DOHH2 (cell line): ENCODE measurements around the gene MYCBPAP.

Source experiments
- H3F3A ChIP-seq: fragments of 200-600 bp; sonication (generic), shearing (Covaris generic); 2 replicates; pipeline ENCODE4 v1.6.0; 2016; ENCODE audit warnings: antibody characterized with exemption, mild to moderate bottlenecking; ENCODE audit not compliant: control insufficient read depth, insufficient read depth
- H3K27ac ChIP-seq: fragments of 200-600 bp; sonication (generic); 2 replicates; pipeline ENCODE4 v1.5.1; 2014; ENCODE audit warnings: low read depth, mild to moderate bottlenecking, low read length, moderate library complexity
- H3K27me3 ChIP-seq: fragments of 200-600 bp; sonication (generic); 2 replicates; pipeline ENCODE4 v1.6.1; 2014; ENCODE audit warnings: mild to moderate bottlenecking, low read length, mixed read lengths; ENCODE audit not compliant: control insufficient read depth
- H3K36me3 ChIP-seq: fragments of 200-600 bp; sonication (generic); 2 replicates; pipeline ENCODE4 v1.6.1; 2014; ENCODE audit warnings: mild to moderate bottlenecking, low read length, moderate library complexity, mixed read lengths; ENCODE audit not compliant: control insufficient read depth
- H3K4me1 ChIP-seq: fragments of 200-600 bp; sonication (generic); 2 replicates; pipeline ENCODE4 v1.6.1; 2014; ENCODE audit warnings: mild to moderate bottlenecking, low read length, mixed read lengths; ENCODE audit not compliant: control insufficient read depth
- H3K4me2 ChIP-seq: fragments of 200-600 bp; sonication (generic); 2 replicates; pipeline ENCODE4 v1.6.0; 2014; ENCODE audit warnings: mild to moderate bottlenecking, low read length, moderate library complexity
- H3K4me3 ChIP-seq: fragments of 200-600 bp; sonication (generic); 2 replicates; pipeline ENCODE4 v1.5.1; 2014; ENCODE audit warnings: mild to moderate bottlenecking, low read length, mixed read lengths
- H3K79me2 ChIP-seq: fragments of 200-600 bp; sonication (generic); 2 replicates; pipeline ENCODE4 v1.6.1; 2014; ENCODE audit warnings: mild to moderate bottlenecking, low read length, mixed read lengths; ENCODE audit not compliant: control insufficient read depth
- H3K9me2 ChIP-seq: fragments of 200-600 bp; sonication (generic); replicated peaks from 2 replicates; pipeline ENCODE4 v1.6.1; 2014; ENCODE audit warnings: mild to moderate bottlenecking, low read length, mixed read lengths; ENCODE audit not compliant: control insufficient read depth
- H3K9me3 ChIP-seq: fragments of 200-600 bp; sonication (generic); 2 replicates; pipeline ENCODE4 v1.6.1; 2014; ENCODE audit warnings: antibody characterized with exemption, low read length, mixed read lengths; ENCODE audit not compliant: control insufficient read depth, insufficient read depth
- H4K20me1 ChIP-seq: fragments of 200-600 bp; sonication (generic); 2 replicates; pipeline ENCODE4 v1.6.0; 2014; ENCODE audit warnings: low read depth, mild to moderate bottlenecking, antibody characterized with exemption, low read length, moderate library complexity; ENCODE audit not compliant: control insufficient read depth, insufficient read depth
- CTCF ChIP-seq: fragments of 200-600 bp; sonication (generic); IDR thresholded peaks from one replicate; pipeline ENCODE4 v1.5.1; 2014; ENCODE audit warnings: antibody characterized with exemption, mild to moderate bottlenecking, low read depth, low read length; ENCODE audit not compliant: poor library complexity, severe bottlenecking
- EZH2phosphoT487 ChIP-seq: fragments of 200-600 bp; sonication (generic); IDR thresholded peaks from 2 replicates; pipeline ENCODE4 v1.6.1; 2017; ENCODE audit warnings: borderline replicate concordance, mild to moderate bottlenecking, antibody characterized with exemption, low read length, moderate library complexity, mixed read lengths

The MYCBPAP gene

GRCh38 chr17:50573866-50574611 is 65.8 kb downstream of the MYCBPAP start:
- no peaks in the 10 kb centered on the region for H3F3A ChIP-seq
- no peak overlapping the region for H3K4me2 ChIP-seq
- H3K27ac ChIP-seq, result no peak overlapping the region

DNA sequence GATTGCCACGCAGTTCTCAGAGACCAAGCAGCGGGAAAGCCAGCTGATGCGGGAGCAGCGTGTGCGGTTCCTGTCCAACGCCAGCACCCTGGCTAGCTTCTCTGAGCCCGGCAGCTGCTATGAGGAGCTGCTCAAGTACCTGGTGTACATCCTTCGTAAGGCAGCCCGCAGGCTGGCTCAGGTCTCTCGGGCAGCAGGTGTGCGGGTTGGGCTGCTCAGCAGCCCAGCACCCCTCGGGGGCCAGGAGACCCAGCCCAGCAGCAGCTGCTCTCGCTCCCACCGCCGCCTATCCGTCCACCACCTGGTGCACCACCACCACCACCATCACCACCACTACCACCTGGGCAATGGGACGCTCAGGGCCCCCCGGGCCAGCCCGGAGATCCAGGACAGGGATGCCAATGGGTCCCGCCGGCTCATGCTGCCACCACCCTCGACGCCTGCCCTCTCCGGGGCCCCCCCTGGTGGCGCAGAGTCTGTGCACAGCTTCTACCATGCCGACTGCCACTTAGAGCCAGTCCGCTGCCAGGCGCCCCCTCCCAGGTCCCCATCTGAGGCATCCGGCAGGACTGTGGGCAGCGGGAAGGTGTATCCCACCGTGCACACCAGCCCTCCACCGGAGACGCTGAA is 67.5 kb downstream of the MYCBPAP start:
- Histone ChIP-seq H3K9me2 (no peaks in the 10 kb centered on the region), H3K4me3 (no peak overlapping the region), H3K9me3 (no peaks in the 10 kb centered on the region), H3K36me3 (no peaks in the 10 kb centered on the region), H3K4me1 (no peaks in the 10 kb centered on the region), H3K79me2 (no peaks in the 10 kb centered on the region), H3K27me3 (peaks cover 16% of the 10 kb centered on the region), H3K4me2 (no peak overlapping the region), H3K27ac (no peak overlapping the region), H4K20me1 (no peaks in the 10 kb centered on the region), H3F3A (no peaks in the 10 kb centered on the region)
- TF ChIP-seq EZH2phosphoT487 (no peak), CTCF (no peak)

More at GRCh38 chr17:50573866-50574611, 65.8 kb downstream of the MYCBPAP start:
- Histone ChIP-seq H3K4me1 (no peaks in the 10 kb centered on the region), H3K9me2 (no peaks in the 10 kb centered on the region), H3K9me3 (no peaks in the 10 kb centered on the region), H3K79me2 (no peaks in the 10 kb centered on the region), H4K20me1 (no peaks in the 10 kb centered on the region), H3K27me3 (peaks cover 18% of the 10 kb centered on the region; the same call in 1 of the 2 replicates), H3K36me3 (no peaks in the 10 kb centered on the region), H3K4me3 (no peak overlapping the region)
- no peak for TF ChIP-seq CTCF
- no peak for TF ChIP-seq EZH2phosphoT487

GRCh38 chr17:50576864-50577263 is 68.6 kb downstream of the MYCBPAP start:
- no peak overlapping the region for H3K4me3 ChIP-seq
- no peaks in the 10 kb centered on the region for H3K4me1 ChIP-seq
- no peak for TF ChIP-seq EZH2phosphoT487
- no peak for TF ChIP-seq CTCF
- H3K36me3 ChIP-seq, result no peaks in the 10 kb centered on the region
- no peaks in the 10 kb centered on the region for H3K9me3 ChIP-seq
- H3K79me2 ChIP-seq, result no peaks in the 10 kb centered on the region
- no peaks in the 10 kb centered on the region for H3K9me2 ChIP-seq
- no peak overlapping the region for H3K27ac ChIP-seq
- H3F3A ChIP-seq, result no peaks in the 10 kb centered on the region
- no peak overlapping the region for H3K4me2 ChIP-seq
- peaks cover 13% of the 10 kb centered on the region for H3K27me3 ChIP-seq
- no peaks in the 10 kb centered on the region for H4K20me1 ChIP-seq
